Esophagus squamous epithelium (tissue), 4 donors: ENCODE results near the gene P4HB.

Experiments used
- CTCF ChIP-seq, 6 experiments: fragments of 450-650 bp in 4 of 6; fragments of 200-600 bp in 2 of 6; sonication (generic) in 2 of 6; IDR thresholded peaks; one replicate each; pipeline ENCODE4 v1.5.1; 2016 to 2019; ENCODE audit warnings: antibody characterized with exemption in 6 of 6, mild to moderate bottlenecking in 4 of 6, moderate library complexity in 4 of 6
- POLR2A ChIP-seq, 4 donors: fragments of 450-650 bp; IDR thresholded peaks; one replicate each; pipeline ENCODE4 v1.6.1; 2017; ENCODE audit warnings: antibody characterized with exemption in 4 of 4, mild to moderate bottlenecking in 4 of 4, moderate library complexity in 3 of 4

GRCh38 chr17:81905993-81906392 lies 45.7 kb upstream of the P4HB start:
- TF ChIP-seq CTCF (IDR thresholded peaks at IDR 0.05) = no peak
- TF ChIP-seq POLR2A (IDR thresholded peaks at IDR 0.05) = no peak
